Astrocyte (in vitro differentiated cells and primary cell): ENCODE results near the gene ALKBH3.

Experiments used
- EZH2 ChIP-seq: IDR thresholded peaks from 2 replicates; pipeline ENCODE4 v1.6.1; 2012; ENCODE audit warnings: mild to moderate bottlenecking, low read length, inconsistent platforms; ENCODE audit not compliant: insufficient read depth
- TF ChIP-seq, protein P1 (sequence below): IDR thresholded peaks from 2 replicates; pipeline ENCODE4 v1.5.1; 2011; ENCODE audit warnings: low read depth, mild to moderate bottlenecking, inconsistent platforms, low read length, moderate library complexity; ENCODE audit not compliant: insufficient read depth

DNA sequence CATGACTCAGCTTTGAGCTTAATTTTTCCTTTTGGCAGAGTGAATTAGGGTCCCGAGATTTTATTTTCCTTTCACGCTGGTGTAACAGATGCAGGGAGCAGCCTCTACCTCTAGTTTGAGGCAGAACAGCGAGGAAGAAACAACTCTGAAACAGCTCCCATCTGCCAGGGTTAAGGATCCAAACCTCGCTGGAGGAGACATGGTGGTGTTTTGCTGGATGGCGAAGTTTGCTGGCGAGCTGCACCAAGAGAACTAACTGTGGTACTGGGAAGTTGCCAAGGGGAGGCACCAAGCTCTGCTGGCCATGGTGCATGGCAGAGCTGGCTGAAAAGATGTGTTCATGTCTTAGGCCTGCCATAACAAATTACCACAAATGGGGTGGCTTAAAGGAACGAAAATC, 7.6 kb upstream of the ALKBH3 start:
- TF ChIP-seq, protein P1, sequence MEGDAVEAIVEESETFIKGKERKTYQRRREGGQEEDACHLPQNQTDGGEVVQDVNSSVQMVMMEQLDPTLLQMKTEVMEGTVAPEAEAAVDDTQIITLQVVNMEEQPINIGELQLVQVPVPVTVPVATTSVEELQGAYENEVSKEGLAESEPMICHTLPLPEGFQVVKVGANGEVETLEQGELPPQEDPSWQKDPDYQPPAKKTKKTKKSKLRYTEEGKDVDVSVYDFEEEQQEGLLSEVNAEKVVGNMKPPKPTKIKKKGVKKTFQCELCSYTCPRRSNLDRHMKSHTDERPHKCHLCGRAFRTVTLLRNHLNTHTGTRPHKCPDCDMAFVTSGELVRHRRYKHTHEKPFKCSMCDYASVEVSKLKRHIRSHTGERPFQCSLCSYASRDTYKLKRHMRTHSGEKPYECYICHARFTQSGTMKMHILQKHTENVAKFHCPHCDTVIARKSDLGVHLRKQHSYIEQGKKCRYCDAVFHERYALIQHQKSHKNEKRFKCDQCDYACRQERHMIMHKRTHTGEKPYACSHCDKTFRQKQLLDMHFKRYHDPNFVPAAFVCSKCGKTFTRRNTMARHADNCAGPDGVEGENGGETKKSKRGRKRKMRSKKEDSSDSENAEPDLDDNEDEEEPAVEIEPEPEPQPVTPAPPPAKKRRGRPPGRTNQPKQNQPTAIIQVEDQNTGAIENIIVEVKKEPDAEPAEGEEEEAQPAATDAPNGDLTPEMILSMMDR = no peak
- TF ChIP-seq EZH2 = no peak
